Sigmoid colon (tissue), 7 donors: ENCODE results near the gene SMAD5. TPM values are rescaled to one million over a fixed set of nuclear protein-coding genes. Genes with fewer than 3 reads are reported as not detected.

Experiments used
- DNase-seq: peaks from one replicate; pipeline ENCODE4 v3.0.0-alpha.2; 2019
- H3K27ac ChIP-seq, 4 donors: fragments of 200-600 bp; sonication (generic); one replicate each; pipeline ENCODE4 v1.5.1; 2016 to 2019; ENCODE audit warnings: mild to moderate bottlenecking in 1 of 4
- H3K27me3 ChIP-seq, 3 donors: fragments of 200-600 bp; sonication (generic); one replicate each; pipeline ENCODE4 v1.5.1; 2019; ENCODE audit warnings: mild to moderate bottlenecking in 1 of 3
- H3K36me3 ChIP-seq, 4 donors: fragments of 200-600 bp; sonication (generic); one replicate each; pipeline ENCODE4 v1.5.1; 2016 to 2019
- H3K4me1 ChIP-seq, 4 donors: fragments of 200-600 bp; sonication (generic); one replicate each; pipeline ENCODE4 v1.5.1; 2017 to 2019
- H3K4me3 ChIP-seq, 4 donors: fragments of 200-600 bp; sonication (generic); one replicate each; pipeline ENCODE4 v1.5.1; 2017 to 2019; ENCODE audit warnings: mild to moderate bottlenecking in 2 of 4, moderate library complexity in 1 of 4
- H3K9me3 ChIP-seq, 4 donors: fragments of 200-600 bp in 3 of 4; sonication (generic) in 3 of 4; one replicate each; pipeline versions ENCODE4 v1.5.1 to v1.6.1; 2013 to 2019
- EP300 ChIP-seq, 4 donors: sonication (generic); formaldehyde crosslinking; IDR thresholded peaks; one replicate each; pipeline ENCODE4 v1.6.1; 2017; ENCODE audit warnings: antibody characterized with exemption in 4 of 4
- POLR2A ChIP-seq, 2 donors: fragments of 450-650 bp; IDR thresholded peaks; one replicate each; pipeline ENCODE4 v1.6.1; 2016; ENCODE audit warnings: antibody characterized with exemption in 2 of 2, mild to moderate bottlenecking in 2 of 2, moderate library complexity in 2 of 2
- POLR2AphosphoS5 ChIP-seq, 4 donors: sonication (generic); formaldehyde crosslinking; IDR thresholded peaks; one replicate each; pipeline ENCODE4 v1.6.1; 2017; ENCODE audit warnings: antibody characterized with exemption in 4 of 4
- WGBS, 2 donors: extraction: QIAGEN DNeasy Blood & Tissue Kit; methylation state at CpG; one replicate each; pipeline ENCODE4 v1.1.7; 2013; 5-methylcytosine and 5-hydroxymethylcytosine counted together
- intact Hi-C: fragments of 100-400 bp; cut with DNase I; formaldehyde crosslinking; loops from one replicate; pipeline ENCODE4 v1.15.1; 2023
- polyA plus RNA-seq, 3 donors: library from polyadenylated mRNA; stranded (reverse); fragments of 200-250 nt; gene quantifications; one replicate each; pipeline ENCODE4 v1.2.3, GENCODE V29; 2013
- total RNA-seq, 4 donors: library from RNA; depleted of rRNA; stranded (reverse); fragments of >200 nt; gene quantifications; one replicate each; pipeline ENCODE4 v1.1.0, GENCODE V29; 2016
- TF ChIP-seq, protein P1 (sequence below), 4 experiments: fragments of 450-650 bp in 3 of 4; fragments of 200-600 bp in 1 of 4; IDR thresholded peaks; one replicate each; pipeline ENCODE4 v1.5.1; 2016 to 2019; ENCODE audit warnings: antibody characterized with exemption in 4 of 4, mild to moderate bottlenecking in 3 of 4, moderate library complexity in 2 of 4
- donor health status: healthy with polysubstance abuse.
- donor health status: Bipolar disorder and iron deficiency.
- donor health status: healthy.

Gene SMAD5
- total and polyA plus RNA-seq, 7 donors, result 4.9 to 85.0 (median 47.6) TPM

DNA sequence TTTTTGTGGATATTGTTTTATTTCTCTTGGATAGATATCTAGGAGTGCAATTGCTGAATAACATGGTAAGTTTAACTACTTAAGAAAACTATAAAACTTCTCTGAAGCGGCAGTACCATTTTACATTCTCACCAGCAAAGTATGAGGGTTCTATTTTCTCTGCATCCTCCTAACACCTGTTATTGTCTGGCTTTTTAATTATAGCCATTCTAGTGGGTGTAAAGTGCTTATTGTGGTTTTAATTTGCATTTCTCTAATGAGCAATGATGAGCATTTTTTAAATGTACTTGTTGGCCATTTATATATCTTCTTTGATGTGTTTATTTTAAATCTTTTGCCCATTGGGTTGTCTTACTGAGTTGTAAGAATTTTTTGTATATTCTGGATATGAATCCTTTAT, 31.6 kb downstream of the SMAD5 start:
- WGBS, 2 donors, result 90 to 91% methylated on average over 1 of the region's 1 CpG
- no peak for DNase-seq
- Histone ChIP-seq H3K4me3 (no peak overlapping the region), H3K4me1 (peaks cover 0 to 18% (median 10%) of the 10 kb centered on the region in 4 donors), H3K36me3 (peaks cover 0 to 41% (median 0%) of the 10 kb centered on the region in 4 donors), H3K9me3 (no peaks in the 10 kb centered on the region), H3K27ac (no peak overlapping the region), H3K27me3 (no peaks in the 10 kb centered on the region)
- intact Hi-C loops, result no loop called here
- TF ChIP-seq POLR2AphosphoS5 (IDR thresholded peaks at IDR 0.05) (no peak), EP300 (IDR thresholded peaks at IDR 0.05) (no peak), POLR2A (IDR thresholded peaks at IDR 0.05) (no peak)
- TF ChIP-seq, protein P1, sequence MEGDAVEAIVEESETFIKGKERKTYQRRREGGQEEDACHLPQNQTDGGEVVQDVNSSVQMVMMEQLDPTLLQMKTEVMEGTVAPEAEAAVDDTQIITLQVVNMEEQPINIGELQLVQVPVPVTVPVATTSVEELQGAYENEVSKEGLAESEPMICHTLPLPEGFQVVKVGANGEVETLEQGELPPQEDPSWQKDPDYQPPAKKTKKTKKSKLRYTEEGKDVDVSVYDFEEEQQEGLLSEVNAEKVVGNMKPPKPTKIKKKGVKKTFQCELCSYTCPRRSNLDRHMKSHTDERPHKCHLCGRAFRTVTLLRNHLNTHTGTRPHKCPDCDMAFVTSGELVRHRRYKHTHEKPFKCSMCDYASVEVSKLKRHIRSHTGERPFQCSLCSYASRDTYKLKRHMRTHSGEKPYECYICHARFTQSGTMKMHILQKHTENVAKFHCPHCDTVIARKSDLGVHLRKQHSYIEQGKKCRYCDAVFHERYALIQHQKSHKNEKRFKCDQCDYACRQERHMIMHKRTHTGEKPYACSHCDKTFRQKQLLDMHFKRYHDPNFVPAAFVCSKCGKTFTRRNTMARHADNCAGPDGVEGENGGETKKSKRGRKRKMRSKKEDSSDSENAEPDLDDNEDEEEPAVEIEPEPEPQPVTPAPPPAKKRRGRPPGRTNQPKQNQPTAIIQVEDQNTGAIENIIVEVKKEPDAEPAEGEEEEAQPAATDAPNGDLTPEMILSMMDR (IDR thresholded peaks at IDR 0.05), result no peak

DNA sequence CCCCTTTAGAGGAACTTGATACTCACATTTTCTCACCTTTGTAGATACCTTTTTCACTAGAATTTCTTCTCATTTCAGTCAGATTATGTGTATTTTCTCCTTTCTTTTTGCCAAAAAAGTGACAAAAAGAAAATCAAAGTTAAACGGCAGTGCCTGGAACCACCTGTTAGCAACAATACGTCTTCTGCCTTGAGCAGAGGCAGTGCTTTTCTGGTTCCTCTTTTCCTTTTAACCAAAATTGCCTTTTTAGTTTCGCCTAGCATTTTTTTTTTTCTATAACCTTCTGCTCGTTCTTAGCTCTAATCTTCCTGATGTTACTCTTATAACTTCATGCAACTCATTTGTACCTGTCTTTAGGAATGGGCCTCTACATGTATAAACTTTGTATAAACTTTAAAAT, 34.3 kb downstream of the SMAD5 start:
- TF ChIP-seq, protein P1 (IDR thresholded peaks at IDR 0.05), result no peak
- no peak for TF ChIP-seq EP300 (IDR thresholded peaks at IDR 0.05)
- TF ChIP-seq POLR2A (IDR thresholded peaks at IDR 0.05), result no peak
- no peak for TF ChIP-seq POLR2AphosphoS5 (IDR thresholded peaks at IDR 0.05)
- Histone ChIP-seq H3K36me3 (peaks cover 0 to 37% (median 0%) of the 10 kb centered on the region in 4 donors), H3K4me3 (no peak overlapping the region), H3K4me1 (peaks cover 0 to 2% (median 0%) of the 10 kb centered on the region in 4 donors), H3K27ac (no peak overlapping the region), H3K27me3 (no peaks in the 10 kb centered on the region), H3K9me3 (no peaks in the 10 kb centered on the region)
- DNase-seq, result no peak
- 58 to 85% methylated on average over 4 of the region's 4 CpGs for WGBS, 2 donors
- intact Hi-C loops, result no loop called here

DNA sequence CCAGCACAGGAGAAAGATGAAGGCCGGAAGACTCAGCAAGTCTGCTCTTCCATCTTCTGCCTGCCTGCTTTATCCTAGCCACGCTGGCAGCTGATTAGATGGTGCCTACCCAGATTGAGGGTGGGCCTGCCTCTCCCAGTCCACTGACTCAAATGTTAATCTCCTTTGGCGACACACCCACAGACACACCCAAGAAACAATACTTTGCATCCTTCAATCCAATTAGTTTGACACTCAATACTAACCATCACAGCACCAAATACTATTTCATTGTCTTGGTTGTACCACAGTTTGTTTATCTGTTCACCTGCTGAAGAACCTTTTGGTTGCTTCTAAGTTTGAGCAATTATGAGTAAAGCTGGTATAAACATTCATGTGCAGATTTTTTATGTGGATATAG, 36.6 kb downstream of the SMAD5 start:
- intact Hi-C loops, result no loop called here
- Histone ChIP-seq H3K4me1 (no peaks in the 10 kb centered on the region), H3K27me3 (no peaks in the 10 kb centered on the region), H3K36me3 (peaks cover 0 to 35% (median 0%) of the 10 kb centered on the region in 4 donors), H3K9me3 (no peaks in the 10 kb centered on the region), H3K4me3 (no peak overlapping the region), H3K27ac (no peak overlapping the region)
- TF ChIP-seq POLR2A (IDR thresholded peaks at IDR 0.05) (no peak), POLR2AphosphoS5 (IDR thresholded peaks at IDR 0.05) (no peak), EP300 (IDR thresholded peaks at IDR 0.05) (no peak)
- TF ChIP-seq, protein P1 (IDR thresholded peaks at IDR 0.05), result no peak
- no peak for DNase-seq
- WGBS, 2 donors, result 89 to 95% methylated on average over 3 of the region's 3 CpGs

DNA sequence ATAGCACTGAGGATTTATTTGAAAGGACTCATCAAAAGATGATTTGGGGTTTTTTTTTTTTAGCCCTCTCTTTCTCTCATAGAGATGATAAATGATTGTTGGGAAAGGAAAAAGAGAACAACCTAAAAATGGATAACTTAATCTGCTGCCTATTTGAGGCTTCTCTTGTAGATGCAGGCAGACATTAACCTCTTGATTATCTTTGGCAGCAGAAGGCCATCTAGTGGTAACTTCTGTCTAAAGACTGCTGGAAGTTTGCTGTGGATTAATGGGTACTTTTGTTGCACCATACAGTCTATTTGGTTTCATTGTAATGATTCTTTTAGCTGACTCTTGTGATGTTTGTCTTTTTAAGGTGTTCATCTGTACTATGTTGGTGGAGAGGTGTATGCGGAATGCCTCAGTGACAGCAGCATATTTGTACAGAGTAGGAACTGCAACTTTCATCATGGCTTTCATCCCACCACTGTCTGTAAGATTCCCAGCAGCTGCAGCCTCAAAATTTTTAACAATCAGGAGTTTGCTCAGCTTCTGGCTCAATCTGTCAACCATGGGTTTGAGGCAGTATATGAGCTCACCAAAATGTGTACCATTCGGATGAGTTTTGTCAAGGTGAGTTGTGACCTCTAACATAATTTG, 41.5 kb downstream of the SMAD5 start:
- peaks cover 0 to 54% (median 3%) of the 10 kb centered on the region in 4 donors for H3K36me3 ChIP-seq

More for the DNA sequence above, 41.5 kb downstream of the SMAD5 start:
- Histone ChIP-seq H3K27me3 (no peaks in the 10 kb centered on the region), H3K4me1 (no peaks in the 10 kb centered on the region), H3K27ac (no peak overlapping the region), H3K4me3 (no peak overlapping the region), H3K9me3 (no peaks in the 10 kb centered on the region)
- intact Hi-C loops, result loop anchor here (1.0 kb wide), 1 partner anchor 229 kb away; no protein-coding TSS in a partner anchor
- DNase-seq, result no peak
- WGBS, 2 donors, result 85 to 96% methylated on average over 2 of the region's 2 CpGs
- TF ChIP-seq, protein P1 (IDR thresholded peaks at IDR 0.05), result peak in 3 of 4 experiments; percentile 29 to 40 (median 40)
- no peak for TF ChIP-seq POLR2AphosphoS5 (IDR thresholded peaks at IDR 0.05)
